Fibroblast of the aortic adventitia (primary cell): ENCODE measurements around the gene PNPLA6. TPM values are rescaled to one million over a fixed set of nuclear protein-coding genes. Genes with fewer than 3 reads are reported as not detected.

ENCODE experiments used
- DNase-seq: peaks from one replicate; pipeline ENCODE4 v3.0.0-alpha.2; 2010; ENCODE audit warnings: low read depth
- H3K4me3 ChIP-seq: 2 replicates; pipeline ENCODE4 v1.5.1; 2011; ENCODE audit warnings: low read depth, mild to moderate bottlenecking, control low read depth, low read length, moderate library complexity
- total RNA-seq: library from RNA; depleted of rRNA; stranded (reverse); fragments of >200 nt; gene quantifications from 2 replicates; pipeline ENCODE4 v1.2.3, GENCODE V29; 2012; ENCODE audit warnings: low replicate concordance
- TF ChIP-seq, protein P1 (sequence below): IDR thresholded peaks from 2 replicates; pipeline ENCODE4 v1.5.1; 2011; ENCODE audit warnings: mild to moderate bottlenecking, low read length, control low read depth, inconsistent platforms; ENCODE audit not compliant: insufficient read depth

Gene PNPLA6
- total RNA-seq, 1 donor, result 67.8 TPM

DNA sequence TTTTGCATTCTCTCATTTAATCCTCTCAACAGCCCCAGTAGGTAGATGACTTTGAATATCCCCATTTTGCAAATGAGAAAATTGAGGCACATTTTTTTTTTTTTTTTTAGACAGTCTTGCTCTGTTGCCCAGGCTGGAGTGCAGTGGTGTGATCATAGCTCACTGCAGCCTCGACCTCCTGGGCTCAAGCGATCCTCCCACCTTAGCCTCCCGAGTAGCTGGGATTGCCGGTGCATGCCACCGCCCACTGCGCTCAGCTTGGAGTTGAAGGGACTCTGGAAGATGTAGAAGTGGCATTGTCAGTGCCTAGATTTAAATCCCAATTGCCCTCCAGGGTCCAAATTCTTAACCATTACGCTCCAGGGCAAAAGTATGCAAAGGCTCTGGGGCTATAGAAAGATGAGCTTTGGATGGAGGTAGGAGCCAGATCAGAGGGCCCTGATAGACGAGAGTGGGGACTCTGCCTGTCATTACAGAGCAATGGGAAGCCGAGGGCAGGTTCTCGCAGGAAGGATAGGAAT is 13.9 kb upstream of the PNPLA6 start:
- DNase-seq, result no peak
- peak overlapping the region; percentile 65 for H3K4me3 ChIP-seq
- TF ChIP-seq, protein P1, sequence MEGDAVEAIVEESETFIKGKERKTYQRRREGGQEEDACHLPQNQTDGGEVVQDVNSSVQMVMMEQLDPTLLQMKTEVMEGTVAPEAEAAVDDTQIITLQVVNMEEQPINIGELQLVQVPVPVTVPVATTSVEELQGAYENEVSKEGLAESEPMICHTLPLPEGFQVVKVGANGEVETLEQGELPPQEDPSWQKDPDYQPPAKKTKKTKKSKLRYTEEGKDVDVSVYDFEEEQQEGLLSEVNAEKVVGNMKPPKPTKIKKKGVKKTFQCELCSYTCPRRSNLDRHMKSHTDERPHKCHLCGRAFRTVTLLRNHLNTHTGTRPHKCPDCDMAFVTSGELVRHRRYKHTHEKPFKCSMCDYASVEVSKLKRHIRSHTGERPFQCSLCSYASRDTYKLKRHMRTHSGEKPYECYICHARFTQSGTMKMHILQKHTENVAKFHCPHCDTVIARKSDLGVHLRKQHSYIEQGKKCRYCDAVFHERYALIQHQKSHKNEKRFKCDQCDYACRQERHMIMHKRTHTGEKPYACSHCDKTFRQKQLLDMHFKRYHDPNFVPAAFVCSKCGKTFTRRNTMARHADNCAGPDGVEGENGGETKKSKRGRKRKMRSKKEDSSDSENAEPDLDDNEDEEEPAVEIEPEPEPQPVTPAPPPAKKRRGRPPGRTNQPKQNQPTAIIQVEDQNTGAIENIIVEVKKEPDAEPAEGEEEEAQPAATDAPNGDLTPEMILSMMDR, result no peak

- peak within 1 kb of the TSS; percentile 83 for H3K4me3 ChIP-seq
- TF ChIP-seq, protein P1, result no peak
Observed at GRCh38 chr19:7522072-7522922, 13.2 kb upstream of the PNPLA6 start, which contains the start of gene MCOLN1. Gene MCOLN1, plus strand, starts transcription at chr19:7522624. Its CDS starts 127 bp downstream, at chr19:7522751.

DNA sequence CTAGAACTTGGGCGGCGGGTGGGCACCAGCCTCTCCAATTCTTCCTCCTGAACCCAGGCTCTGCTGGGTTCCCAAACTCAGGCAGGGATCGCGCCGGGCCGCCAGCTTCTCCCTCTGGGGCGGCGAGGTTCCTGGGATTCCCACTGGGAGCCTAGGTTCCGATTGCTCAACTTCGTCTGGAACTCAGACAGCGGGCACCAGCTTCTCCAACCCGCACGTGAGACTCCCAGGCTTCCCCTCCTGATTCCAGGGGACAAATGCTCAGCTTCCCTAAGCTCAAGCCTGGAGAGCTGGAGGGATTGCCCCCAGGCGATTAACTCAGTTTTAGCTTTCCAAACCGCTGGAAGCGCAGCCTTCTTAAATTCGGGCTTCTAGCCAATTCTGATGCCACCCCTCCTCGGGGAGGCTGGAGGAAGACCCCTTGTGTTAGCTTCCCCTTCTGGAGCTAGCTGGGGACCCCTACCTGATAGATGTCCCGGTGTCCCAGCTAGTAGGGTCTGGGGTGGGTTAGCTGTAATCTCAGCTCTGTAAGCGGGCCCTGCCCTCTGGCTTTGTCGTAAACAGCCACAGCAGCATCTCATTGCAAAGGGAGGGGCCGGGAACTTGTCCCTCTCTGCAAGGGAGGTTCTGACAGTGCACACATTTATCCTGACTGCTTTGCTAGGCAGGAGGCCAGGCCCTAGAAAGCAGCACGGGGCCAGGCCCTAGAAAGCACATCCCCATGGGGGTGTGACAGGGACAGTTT is 12.4 kb upstream of the PNPLA6 start:
- TF ChIP-seq, protein P1, result no peak
- peak; percentile 36 for DNase-seq

More at GRCh38 chr19:7522072-7522922, 13.2 kb upstream of the PNPLA6 start, which contains the start of gene MCOLN1:
- DNase-seq, result peak; percentile 95

GRCh38 chr19:7524523-7524922 is 11.0 kb upstream of the PNPLA6 start:
- TF ChIP-seq, protein P1, result no peak
- DNase-seq, result no peak
- no peak overlapping the region for H3K4me3 ChIP-seq

More for the DNA sequence above, 12.4 kb upstream of the PNPLA6 start:
- peak overlapping the region; percentile 83 for H3K4me3 ChIP-seq

DNA sequence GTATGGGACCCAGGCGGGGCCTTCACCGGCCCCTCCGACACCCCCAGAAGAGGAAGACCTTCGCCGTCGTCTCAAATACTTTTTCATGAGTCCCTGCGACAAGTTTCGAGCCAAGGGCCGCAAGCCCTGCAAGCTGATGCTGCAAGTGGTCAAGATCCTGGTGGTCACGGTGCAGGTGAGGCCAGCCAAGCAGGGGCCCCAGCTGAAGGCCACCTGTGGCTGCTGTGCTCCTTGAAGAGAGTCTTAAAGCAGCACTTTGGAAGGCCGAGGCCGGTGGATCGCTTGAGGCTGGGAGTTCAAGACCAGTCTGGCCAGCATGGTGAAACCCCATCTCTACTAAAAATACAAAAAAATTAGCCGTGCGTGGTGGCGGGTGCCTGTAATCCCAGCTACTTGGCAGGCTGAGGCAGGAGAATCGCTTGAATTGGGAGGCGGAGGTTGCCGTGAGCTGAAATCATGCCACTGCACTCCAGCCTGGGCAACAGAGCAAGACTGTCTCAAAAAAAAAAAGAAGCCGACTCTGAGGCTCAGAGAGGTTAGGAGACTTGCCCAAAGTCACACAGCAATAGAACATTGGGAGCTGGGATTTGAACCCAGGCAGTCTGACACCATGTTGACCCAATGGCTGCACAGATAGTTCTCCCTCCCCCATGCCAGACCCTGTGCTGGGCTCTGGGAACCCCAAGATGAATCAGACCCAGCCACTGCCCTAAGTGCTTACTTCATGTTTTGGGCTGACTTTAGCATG is 10.4 kb upstream of the PNPLA6 start:
- TF ChIP-seq, protein P1, result no peak
- H3K4me3 ChIP-seq, result no peak overlapping the region
- DNase-seq, result no peak

DNA sequence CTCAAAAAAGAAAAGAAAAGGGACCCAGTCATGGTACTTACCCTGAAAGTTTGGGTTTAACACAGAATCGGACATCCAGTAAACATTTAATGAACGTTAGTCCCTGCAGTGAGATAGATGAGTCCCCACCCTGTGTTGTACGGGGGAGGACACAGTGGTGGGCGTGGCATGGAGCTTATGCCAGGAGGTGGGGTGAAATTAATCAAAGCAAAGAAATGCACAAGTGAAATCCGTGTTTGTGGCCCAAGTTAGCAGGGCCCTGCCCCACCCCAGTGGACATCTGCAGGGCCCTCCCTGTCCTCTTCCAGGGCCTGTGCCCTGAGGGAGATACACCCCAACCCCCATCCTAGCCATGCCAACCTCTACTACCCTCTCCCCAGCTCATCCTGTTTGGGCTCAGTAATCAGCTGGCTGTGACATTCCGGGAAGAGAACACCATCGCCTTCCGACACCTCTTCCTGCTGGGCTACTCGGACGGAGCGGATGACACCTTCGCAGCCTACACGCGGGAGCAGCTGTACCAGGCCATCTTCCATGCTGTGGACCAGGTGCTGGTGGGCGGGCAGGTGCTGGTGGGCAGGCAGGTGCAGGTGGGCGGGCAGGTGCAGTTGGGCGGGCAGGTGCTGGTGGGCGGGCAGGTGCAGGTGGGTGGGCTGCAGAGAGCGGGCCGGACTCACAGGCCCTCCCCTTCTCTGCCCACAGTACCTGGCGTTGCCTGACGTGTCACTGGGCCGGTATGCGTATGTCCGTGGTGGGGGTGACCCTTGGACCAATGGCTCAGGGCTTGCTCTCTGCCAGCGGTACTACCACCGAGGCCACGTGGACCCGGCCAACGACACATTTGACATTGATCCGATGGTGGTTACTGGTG is 9.2 kb upstream of the PNPLA6 start:
- no peak overlapping the region for H3K4me3 ChIP-seq
- TF ChIP-seq, protein P1, result no peak
- DNase-seq, result no peak
